Spleen (tissue), 7 donors: Measurements from ENCODE around the gene GNAO1.

ENCODE experiments used
- CTCF ChIP-seq, 11 experiments: fragments of 200-600 bp in 7 of 11; fragments of 450-650 bp in 4 of 11; sonication (generic) in 4 of 11; IDR thresholded peaks in 8 of 11; conservative IDR thresholded peaks in 3 of 11; 1 replicate in 7 of 11; 2 replicates in 4 of 11; pipeline versions ENCODE4 v1.4.0 to v1.8.0; 2016 to 2021; ENCODE audit warnings: antibody characterized with exemption in 11 of 11, inconsistent platforms in 4 of 11, mild to moderate bottlenecking in 1 of 11
- POLR2A ChIP-seq, 3 donors: fragments of 450-650 bp; IDR thresholded peaks; one replicate each; pipeline ENCODE4 v1.5.1; 2017; ENCODE audit warnings: antibody characterized with exemption in 3 of 3, mild to moderate bottlenecking in 1 of 3
- POLR2AphosphoS5 ChIP-seq, 3 donors: sonication (generic); formaldehyde crosslinking; IDR thresholded peaks; one replicate each; pipeline ENCODE4 v1.5.1; 2017; ENCODE audit warnings: antibody characterized with exemption in 3 of 3
- donor health status: DM: no; HTN: no; CAD: no; lungs with moderate emphysema.
- donor health status: DM: no; HTN: no; CAD: no.
- donor health status: DM: no; HTN: no; CAD: no.

- TF ChIP-seq CTCF (IDR thresholded peaks at IDR 0.05 in 8 of 11, conservative IDR thresholded peaks at IDR 0.05 in 3 of 11) (no peak), POLR2A (IDR thresholded peaks at IDR 0.05) (no peak), POLR2AphosphoS5 (IDR thresholded peaks at IDR 0.05) (no peak)
Observed at GRCh38 chr16:56265184-56265583, 73.9 kb downstream of the GNAO1 start.
